ENCODE data around the gene NSG1.

GRCh38 chr4:4341861-4342650 is 44.8 kb upstream of the NSG1 start:
- TF ChIP-seq CEBPB (IDR thresholded peaks at IDR 0.05; ENCODE audit: low read depth, low read length) (no peak), MXI1 (IDR thresholded peaks at IDR 0.05; ENCODE audit: borderline replicate concordance, low read depth, low read length) (no peak), MAFK (IDR thresholded peaks at IDR 0.05; ENCODE audit: low read depth, low read length) (no peak), RAD21 (IDR thresholded peaks at IDR 0.05; ENCODE audit: low read length) (no peak), USF2 (IDR thresholded peaks at IDR 0.05; ENCODE audit: low read depth, low read length) (no peak), ELK1 (IDR thresholded peaks at IDR 0.05; ENCODE audit: borderline replicate concordance, low read depth, low read length) (no peak), POLR2A (IDR thresholded peaks at IDR 0.05; ENCODE audit: low read depth, low read length) (no peak), RFX5 (IDR thresholded peaks at IDR 0.05; ENCODE audit: low read depth, low read length) (no peak), SMC3 (IDR thresholded peaks at IDR 0.05; ENCODE audit: low read depth, low read length) (no peak), BHLHE40 (IDR thresholded peaks at IDR 0.05; ENCODE audit: low read depth, low read length) (no peak), NFE2L2 (IDR thresholded peaks at IDR 0.05; ENCODE audit: low read depth, low read length) (no peak)
- TF ChIP-seq, protein P1, sequence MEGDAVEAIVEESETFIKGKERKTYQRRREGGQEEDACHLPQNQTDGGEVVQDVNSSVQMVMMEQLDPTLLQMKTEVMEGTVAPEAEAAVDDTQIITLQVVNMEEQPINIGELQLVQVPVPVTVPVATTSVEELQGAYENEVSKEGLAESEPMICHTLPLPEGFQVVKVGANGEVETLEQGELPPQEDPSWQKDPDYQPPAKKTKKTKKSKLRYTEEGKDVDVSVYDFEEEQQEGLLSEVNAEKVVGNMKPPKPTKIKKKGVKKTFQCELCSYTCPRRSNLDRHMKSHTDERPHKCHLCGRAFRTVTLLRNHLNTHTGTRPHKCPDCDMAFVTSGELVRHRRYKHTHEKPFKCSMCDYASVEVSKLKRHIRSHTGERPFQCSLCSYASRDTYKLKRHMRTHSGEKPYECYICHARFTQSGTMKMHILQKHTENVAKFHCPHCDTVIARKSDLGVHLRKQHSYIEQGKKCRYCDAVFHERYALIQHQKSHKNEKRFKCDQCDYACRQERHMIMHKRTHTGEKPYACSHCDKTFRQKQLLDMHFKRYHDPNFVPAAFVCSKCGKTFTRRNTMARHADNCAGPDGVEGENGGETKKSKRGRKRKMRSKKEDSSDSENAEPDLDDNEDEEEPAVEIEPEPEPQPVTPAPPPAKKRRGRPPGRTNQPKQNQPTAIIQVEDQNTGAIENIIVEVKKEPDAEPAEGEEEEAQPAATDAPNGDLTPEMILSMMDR (conservative IDR thresholded peaks at IDR 0.05; ENCODE audit: low read depth, low read length), result no peak
